HUDEP-2 (cell line): ENCODE results near the gene PIPOX.

ENCODE experiments used
- DNase-seq, 76 experiments: peaks; one replicate each; lab custom pipeline; 2025; ENCODE audit not compliant: unreplicated experiment in 76 of 76; lab: John Stamatoyannopoulos, UW

Gene PIPOX

DNA sequence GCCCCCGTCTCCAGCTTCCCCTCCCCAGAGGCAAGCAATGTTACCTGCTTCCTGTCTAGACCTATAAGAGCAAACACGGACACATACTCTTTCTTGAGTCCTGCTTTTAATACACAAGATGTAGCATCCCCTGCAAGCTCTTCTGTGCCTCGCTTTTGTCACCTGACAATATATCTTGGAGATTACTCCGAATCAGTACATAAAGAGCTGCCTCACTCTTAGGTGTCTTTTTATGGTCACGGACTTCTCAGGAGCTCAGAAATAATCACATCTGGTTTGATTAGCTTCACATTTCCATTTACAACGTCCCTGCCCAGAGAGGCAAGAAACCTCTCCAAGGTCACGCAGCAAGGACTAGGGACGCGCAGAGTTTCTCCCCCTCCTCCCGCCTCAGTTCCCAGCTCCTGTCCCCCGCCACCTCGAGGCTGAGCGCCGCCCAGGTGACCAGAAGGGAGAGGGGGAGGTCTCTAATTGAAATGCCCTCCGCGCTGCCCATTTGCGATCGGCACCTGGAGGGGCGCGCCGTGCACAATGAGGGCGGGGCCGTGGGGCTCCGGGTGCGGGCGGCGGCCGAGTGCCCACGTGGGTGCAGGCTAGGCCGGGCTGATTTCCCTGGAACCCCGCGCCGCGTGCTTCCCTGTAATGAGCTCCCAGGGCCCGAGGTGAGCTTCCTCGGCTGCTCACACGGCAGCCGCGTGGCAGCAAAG lies 23.3 kb upstream of the PIPOX start:
- no peak for DNase-seq

DNA sequence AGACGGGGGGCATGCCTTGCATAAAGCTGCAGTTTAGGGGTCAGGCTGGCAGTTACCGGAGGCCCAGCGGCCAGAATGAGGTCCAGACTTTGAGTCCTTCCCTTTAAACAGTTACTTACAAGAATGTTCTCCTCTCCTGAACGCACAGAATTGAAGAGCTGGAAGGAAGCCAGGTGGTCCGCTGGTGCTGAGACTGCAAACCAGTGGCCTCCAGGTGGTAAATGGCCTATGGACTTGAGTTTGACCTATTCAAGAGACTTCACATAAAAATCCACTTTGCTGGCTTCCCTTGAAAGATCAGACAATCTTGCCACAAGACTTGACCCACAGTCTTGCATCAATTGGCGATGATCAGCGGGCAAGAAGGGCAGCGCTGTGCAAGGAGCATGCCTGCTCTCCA lies 22.4 kb upstream of the PIPOX start:
- DNase-seq: no peak

DNA sequence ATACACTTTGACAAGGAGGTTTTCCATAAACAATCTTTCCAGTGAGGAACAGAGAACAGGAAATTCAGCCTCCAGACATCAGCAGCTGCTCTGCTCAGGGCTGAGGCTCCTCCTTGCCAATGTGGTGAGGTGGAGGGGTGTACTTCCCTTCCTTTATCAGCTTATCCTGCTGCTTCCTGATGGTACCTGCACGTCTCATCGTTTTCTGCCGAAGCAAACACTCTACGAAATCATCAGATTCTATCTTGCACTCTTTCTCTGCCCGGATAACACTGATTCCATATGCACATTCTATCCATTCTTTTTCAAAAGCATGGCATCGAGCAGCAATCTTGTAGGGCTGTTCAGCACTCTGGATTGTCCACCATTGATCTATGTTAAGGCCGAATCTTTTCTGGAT lies 21.7 kb upstream of the PIPOX start:
- DNase-seq: no peak

DNA sequence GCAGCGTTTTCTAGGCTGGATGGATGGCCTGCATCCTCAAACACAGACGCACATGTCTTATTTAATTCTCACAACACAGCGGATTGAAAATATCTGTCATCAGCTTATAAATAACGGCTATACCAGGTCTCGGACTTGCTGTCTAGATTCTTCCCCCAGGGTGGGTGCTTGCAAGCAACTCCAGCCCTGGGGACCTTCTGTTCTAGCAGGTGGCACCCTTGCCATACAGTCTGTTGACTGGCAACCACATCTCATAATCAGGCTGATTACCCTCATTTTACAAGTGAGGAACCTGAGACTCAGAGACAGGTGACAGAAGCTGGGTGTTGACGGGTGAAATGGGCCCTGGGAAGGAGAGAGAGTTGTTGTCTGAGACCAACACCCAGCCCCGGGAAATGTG lies 20.9 kb upstream of the PIPOX start:
- DNase-seq: no peak

DNA sequence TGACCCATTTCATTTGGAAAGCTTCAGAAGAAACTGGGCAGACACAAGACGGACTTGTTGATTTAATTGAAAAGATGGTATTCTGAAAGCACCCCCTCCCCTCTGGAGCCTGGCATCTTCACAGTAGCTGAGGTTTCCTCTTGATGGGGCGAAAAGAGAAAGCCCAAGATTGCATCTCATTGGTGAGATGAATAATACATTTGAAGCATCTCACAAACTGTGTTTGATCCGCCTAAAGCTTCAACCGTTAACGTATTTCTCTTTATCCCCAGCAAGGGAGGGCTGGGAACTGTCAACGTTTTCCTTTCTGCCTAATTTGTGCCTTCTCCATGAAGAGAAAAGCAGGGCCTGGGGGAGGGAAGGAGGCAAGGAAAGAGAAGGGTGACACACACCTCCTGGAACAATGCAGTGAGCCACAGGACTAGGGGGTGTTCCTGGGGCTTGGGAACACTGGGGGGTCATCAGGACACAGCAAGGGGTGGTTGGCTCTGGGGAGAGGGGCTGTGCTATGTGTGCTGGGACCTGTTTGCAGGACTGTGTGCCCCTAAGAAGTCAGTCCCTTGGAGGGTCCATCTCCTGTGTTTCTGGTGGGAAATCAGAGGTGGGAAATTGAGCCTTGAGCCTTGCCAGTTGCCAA lies 18.5 kb upstream of the PIPOX start:
- no peak for DNase-seq

DNA sequence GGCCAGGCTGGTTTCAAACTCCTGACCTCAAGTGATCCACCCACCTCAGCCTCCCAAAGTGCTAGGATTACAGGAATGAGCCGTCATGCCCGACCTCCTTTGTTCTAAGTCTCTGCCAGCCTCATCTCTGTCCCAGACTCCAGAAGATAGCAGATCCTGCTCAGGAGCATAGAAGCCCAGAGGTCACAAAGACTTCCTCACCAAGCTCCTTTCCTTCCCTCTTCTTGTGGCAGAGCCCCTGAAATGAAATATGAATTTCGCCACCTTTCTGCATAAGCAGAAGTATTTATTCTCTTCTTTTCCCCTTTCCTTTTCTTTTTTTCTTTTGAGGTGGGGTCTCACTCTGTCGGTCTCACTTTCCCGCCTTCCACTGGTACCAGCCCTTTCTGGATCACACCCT lies 11.5 kb upstream of the PIPOX start:
- no peak for DNase-seq

DNA sequence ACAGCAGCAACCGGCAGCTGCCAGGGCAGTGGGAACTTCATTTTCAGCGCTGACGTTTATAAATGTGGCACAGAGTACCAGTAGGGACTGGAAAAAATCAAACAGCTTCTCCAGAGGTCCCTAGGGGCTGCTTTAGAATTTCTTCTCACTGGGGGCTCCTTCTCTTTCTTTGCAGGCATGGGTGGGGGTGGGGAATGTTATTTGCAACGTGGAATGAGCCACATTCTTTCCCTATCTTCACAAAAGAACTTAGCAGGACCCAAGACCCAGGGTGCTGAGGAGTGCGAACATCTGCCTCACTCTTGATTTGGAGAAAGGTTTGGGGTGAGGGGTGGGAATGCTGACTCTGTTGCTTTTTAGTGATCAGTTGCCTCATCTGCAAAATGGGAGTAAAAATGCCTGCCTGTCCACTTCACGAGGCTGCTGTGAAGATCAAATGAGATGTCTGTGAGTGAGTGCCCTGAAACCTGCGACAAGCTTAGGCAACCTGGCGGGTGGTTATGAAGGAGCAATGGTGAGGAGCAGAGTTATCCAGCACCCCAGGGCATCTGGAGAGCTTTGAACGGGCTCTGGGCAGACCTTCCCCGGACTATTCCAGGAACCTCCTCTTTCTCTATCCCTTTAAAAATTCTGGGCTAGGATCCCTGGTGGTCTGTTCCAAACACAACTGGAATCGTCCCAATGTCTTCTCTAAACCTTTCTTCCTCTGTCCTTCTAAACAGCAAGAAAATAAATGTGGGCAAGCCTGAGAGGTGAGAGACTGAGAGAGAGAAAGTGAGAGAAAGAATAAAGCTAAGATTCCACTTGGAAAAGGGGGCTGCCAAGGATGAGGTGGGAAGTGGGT lies 10.7 kb upstream of the PIPOX start:
- DNase-seq: no peak

DNA sequence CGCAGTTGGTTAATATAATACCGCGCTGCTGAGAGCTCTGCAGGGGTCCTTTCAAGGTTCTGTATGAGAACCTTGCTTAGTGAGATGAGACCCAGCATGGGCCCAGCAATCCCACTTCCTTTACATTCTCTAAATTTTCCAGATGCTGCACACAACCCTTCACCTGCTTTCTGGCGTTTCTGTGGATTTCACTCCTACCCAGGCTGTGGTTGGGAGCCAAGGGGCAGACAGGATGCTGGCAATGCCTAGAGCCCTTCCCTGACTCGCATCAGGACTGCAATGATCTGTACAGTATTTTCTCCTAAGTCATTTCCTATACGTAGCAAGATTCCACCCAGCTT lies 10.1 kb upstream of the PIPOX start:
- DNase-seq: no peak

DNA sequence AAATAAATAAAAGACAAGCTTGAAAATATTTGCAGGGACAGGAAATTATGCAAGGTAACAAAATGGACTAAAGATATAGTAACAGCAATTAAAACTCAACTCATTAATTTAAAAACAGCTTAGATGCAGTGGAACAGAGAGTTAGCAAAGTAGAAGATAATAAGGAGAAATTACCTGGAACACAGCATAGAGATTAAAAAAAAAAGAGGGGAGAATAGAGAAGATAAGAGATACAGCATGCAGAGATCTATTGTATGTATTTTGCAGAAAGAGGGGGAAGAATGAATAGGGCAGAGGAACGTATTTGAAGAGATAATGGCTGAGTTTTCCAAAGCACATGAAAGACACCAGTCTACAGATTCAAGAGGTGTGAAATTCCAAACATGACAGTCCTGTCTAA lies 8.4 kb upstream of the PIPOX start:
- no peak for DNase-seq

DNA sequence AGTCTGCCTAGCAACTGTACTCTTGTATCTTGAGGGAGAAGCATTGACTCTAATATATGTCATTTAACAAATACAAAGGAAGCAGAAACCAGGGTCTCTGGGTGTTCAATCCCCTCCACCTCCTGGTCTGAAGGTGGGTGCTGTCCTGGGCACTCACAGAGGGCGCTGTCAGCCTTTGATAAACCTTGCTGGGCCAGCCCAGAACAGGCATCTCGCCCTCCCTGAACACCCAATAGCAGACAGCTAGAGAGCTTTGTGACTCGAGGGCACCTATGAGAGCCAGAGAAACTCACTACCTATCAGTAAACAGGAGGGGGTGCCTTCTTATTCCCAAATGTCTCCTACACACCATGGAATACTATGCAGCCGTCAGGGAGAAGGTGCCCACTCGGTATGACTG lies 6.4 kb upstream of the PIPOX start:
- peak in 1 of 76 experiments; percentile 13 for DNase-seq

DNA sequence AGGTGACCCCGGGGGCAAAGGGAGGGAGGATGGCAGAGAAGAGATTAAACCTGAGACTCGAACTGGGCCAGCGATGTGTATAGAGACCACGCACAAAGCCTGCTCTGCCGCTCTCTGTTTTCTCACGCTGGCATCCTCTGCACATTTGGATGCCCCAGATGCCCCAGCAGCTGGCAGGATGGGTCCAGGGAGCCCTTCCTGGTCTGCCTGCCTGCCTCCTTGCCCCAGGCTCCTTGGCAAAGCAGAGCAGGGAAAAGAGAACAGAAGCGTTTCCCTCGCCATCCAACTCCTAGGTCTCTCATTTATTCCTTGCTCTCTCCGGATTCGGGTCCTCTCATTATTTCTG lies 5.2 kb upstream of the PIPOX start:
- no peak for DNase-seq

DNA sequence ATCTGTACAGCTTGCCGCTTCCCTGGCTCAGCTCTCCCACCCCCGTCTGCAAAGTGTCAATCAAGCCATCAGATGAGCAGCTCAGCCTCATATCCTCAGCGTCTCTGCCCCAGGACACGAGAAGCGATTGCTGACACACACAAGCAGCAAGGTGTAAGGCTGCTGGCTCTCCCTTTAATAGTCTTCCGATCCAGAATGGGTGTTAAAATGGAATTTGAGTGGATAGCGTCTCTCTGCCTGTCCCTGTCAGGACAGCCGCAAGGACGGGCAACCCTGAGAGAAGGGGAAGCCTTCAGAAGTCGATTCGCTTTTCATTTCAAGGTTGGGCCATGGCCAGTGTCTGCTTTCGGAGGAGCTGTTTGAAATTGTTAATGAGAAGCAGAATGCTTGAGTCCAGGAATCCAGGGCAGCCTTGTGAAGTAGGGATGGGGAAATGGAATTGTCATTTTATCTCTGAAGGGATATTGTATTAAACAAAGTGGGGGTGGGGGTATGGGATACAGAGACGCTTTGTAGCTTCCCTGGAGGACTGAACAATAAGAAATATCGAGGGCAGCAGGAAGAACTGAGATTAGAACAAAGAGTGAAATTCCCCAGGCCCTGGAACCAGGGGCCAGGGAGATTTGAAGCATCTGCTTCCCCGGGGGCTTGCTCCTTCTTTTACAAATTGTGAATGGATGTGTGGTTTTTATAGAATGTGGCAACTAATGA lies 4.7 kb upstream of the PIPOX start:
- no peak for DNase-seq

DNA sequence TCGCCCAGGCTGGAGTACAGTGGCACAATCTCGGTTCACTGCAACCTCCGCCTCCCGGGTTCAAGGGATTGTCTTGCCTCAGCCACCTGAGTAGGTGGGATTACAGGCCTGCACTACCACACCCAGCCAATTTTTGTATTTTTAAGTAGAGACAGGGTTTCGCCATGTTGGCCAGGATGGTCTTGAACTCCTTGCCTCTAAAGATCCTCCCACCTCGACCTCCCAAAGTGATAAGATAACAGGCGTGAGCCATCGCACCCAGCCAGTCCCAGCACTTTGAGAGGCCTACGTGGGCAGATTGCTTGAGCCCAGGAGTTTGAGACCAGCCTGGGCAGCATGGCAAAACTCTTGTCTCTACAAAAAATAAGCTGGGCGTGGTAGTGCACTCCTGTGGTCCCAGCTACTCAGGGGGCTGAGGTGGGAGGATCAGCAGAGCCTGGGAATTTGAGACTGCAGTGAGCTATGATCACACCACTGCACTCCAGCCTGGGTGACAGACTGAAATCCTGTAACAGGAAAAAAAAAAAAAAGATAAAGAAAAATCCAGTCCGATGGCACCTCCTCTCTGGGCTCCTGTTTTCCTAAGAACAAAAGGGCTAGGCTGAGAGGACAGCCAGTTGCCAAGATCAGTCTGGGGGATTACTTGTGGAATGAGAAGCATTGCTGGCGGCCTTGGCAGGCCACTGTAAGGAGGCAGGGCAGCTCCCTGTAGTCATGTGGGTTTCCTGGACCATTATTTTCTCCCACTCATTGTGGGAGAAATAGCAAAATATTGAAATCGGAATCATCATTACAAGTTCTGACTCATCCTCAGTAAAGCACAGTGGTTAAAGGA lies 3.0 kb upstream of the PIPOX start:
- DNase-seq: peak in 6 of 76 experiments; percentile 4 to 24 (median 12)

DNA sequence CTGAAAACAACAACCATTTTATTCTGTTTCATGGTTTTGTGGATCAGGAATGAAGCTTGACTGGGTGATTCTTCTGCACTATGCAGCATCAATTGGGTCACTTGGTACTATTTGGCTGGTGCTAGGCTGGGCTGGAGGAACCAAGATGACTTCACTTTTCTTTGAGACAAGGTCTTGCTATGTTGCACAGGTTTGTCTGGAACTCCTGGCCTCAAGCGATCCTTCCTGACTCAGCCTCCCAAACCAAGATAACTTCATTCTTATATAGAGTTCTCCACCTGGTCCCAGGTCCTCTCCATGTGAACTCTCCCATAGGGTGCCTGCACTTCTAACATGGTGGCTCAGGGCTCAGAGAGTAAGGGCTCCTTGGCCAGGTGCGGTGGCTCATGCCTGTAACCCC lies 1.9 kb upstream of the PIPOX start:
- no peak for DNase-seq

DNA sequence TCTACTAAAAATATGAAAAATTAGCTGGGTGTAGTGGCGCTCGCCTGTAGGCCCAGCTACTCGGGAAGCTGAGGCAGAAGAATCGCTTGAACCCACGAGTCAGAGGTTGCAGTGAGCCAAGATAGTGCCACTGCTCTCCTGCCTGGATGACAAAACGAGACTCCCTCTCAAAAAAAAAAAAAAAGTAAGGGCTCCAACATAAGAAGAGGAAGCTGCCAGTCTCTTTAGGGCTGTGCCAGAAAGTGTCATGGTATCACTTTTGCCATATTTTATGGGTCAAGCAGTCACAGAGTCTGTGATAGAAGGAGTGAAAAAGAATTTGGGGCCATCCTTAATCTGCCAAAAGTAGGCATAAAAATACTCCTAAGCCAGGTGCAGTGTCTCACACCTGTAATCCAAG lies 1.4 kb upstream of the PIPOX start:
- DNase-seq: no peak

DNA sequence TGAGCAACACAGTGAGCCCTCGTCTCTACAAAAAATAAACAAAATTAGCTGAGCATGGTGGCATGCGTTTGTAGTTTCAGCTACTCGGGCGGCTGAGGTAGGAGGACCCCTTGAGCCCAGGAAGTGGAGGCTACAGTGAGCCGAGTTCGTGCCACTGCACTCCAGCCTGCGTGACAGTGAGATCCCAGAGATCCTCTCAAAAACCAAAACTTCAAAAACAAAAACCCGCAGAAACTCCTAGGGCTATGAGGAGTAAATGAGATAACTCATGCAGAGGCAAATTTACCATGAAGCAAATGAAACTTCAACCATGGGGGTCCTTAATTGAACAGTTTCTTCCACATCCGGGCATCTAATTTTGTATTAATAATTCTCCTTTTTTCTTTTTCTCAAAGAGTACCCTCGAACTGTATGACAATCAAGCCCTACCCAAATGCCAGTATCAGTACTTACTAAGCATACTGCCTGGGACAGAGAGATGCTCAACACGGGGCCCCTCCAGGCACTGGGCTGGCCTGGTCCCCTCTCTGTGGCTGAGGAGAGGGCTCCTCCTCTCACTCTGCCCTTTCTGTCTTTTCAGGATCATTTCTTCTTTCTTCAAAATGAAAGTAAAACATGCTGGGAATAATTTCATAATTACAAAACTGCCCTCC lies 789 bp upstream of the PIPOX start:
- DNase-seq: no peak

DNA sequence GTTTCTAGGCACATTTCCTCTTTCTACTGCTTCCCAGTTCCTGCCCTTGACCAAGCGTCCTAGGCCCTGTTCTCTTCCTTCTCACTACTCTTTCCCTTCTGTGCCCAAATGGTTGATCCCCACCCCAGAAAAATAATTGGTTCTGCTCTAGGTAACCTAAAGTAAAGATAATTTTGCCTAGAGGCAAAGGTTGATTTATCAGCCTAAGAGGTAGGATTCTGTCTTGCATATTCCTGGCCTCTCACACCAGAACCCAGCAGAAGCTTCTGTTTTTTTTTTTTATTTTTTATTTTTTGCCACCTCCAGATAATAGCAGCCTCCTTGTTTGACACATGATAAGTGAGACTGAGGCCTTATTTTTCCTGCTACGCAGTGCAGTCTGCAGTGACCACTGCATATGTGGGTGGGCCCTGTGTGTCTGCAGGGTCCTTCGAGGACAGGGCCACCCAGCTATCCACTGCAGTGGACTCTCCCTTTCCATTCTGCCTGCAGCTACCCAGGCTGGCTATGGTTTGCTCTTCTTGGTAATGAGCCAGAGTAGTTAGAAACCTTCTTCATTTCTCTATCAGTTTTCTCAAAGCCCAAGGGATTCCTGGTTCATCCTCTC lies 701 bp downstream of the PIPOX start:
- DNase-seq: no peak

DNA sequence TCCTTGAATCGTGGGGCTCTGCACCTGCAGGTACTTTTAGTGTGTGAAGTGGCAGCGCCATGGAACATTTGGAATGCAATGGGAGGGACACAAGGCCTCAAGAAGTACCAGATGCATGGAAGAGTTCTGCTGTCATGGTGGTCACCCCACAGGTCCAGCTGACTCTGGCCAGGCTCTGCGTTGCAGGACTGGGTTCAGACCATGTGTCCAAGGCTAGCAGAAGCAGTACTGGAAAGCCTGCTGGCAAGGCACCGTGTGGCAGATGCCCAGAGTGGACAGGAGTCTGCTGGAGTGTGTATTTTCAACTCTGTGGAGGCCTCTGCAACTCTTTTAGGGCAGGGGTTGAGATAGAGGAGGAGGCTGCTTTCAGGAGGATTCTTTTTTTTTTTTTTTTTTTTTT lies 2.1 kb downstream of the PIPOX start:
- no peak for DNase-seq

DNA sequence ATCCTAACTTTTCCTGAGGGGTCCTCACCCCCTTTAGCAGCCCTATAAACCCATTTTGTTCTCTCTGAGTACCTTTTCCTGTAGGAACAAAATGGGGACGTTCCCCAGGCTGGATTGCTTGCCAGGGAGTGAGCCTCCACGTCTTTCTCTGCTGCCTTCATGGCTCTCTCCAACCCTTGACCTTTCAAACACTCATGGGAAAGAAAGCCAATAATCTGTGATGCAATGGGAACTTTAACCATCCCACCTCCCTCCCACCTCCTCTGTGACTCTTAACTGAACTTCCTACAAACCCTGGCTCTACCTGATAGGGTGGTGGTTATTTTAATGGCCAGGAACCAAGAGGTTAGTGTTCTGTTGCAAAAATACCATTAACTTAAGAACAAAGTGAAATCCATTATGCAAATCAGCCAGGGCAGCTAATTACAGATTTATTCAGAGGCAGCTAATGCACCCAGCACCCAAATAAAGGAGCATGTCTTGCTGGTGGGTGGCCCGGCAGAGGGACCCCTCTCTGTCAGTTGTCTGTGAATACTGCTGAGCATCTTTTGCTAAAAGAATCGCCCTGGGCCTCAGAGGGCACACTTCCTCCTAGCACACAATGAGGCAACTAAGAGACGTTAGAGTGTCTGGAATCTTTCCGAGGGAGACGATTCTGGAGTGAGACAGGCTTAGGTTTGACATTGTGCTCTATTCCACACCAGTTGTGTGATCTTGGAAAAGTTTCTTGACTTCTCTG lies 3.0 kb downstream of the PIPOX start:
- DNase-seq: no peak
